ENCODE results near the gene RP9.

GRCh38 chr7:33107136-33108066, 1.8 kb downstream of the RP9 start:
- peak in 3 of 4 experiments; percentile 11 to 53 (median 24) for TF ChIP-seq CTCF (IDR thresholded peaks at IDR 0.05)
- TF ChIP-seq POLR2A (IDR thresholded peaks at IDR 0.05), result no peak

Measured in gastroesophageal sphincter (tissue), 3 donors.